Thoracic aorta (tissue), 2 donors: ENCODE data around the gene FIS1. TPM values are rescaled to one million over a fixed set of nuclear protein-coding genes. Genes with fewer than 3 reads are reported as not detected.

ENCODE experiments used
- ATAC-seq: fragments of 150-250 bp; one replicate; pipeline ENCODE4 v1.8.0; 2017; ENCODE audit warnings: low read depth; ENCODE audit not compliant: insufficient number of reproducible peaks, low FRiP score
- DNase-seq: peaks from one replicate; pipeline ENCODE4 v3.0.0-alpha.2; 2020; ENCODE audit warnings: low spot score
- H3K27ac ChIP-seq, 2 donors: fragments of 200-600 bp; sonication (generic); 1 replicate in 1 of 2; 2 replicates in 1 of 2; pipeline ENCODE4 v1.5.1; 2016; ENCODE audit warnings: mild to moderate bottlenecking in 2 of 2, moderate library complexity in 2 of 2
- H3K27me3 ChIP-seq: fragments of 200-600 bp; sonication (generic); replicated peaks from 2 replicates; pipeline ENCODE4 v1.6.0; 2016; ENCODE audit warnings: mild to moderate bottlenecking; ENCODE audit not compliant: insufficient read depth
- H3K36me3 ChIP-seq: fragments of 200-600 bp; sonication (generic); one replicate; pipeline ENCODE4 v1.5.1; 2016
- H3K4me1 ChIP-seq, 2 donors: fragments of 200-600 bp; sonication (generic); 1 replicate in 1 of 2; 2 replicates in 1 of 2; pipeline versions ENCODE4 v1.5.1 to v1.6.0; 2016; ENCODE audit warnings: low read depth in 2 of 2, mild to moderate bottlenecking in 1 of 2; ENCODE audit not compliant: control insufficient read depth in 1 of 2
- H3K4me3 ChIP-seq: fragments of 200-600 bp; sonication (generic); 2 replicates; pipeline ENCODE4 v1.5.1; 2016; ENCODE audit warnings: mild to moderate bottlenecking
- H3K9me3 ChIP-seq: fragments of 200-600 bp; sonication (generic); 2 replicates; pipeline ENCODE4 v1.5.1; 2016
- CTCF ChIP-seq: fragments of 200-600 bp; sonication (generic); IDR thresholded peaks from one replicate; pipeline ENCODE4 v1.5.1; 2019; ENCODE audit warnings: antibody characterized with exemption
- total RNA-seq, 2 donors: library from RNA; depleted of rRNA; stranded (reverse); fragments of >200 nt; gene quantifications; one replicate each; pipeline versions ENCODE4 v1.1.0 to v1.2.3, GENCODE V29; 2016

FIS1 gene
- total RNA-seq, 2 donors from 2014 or later = 135 to 181 TPM

DNA sequence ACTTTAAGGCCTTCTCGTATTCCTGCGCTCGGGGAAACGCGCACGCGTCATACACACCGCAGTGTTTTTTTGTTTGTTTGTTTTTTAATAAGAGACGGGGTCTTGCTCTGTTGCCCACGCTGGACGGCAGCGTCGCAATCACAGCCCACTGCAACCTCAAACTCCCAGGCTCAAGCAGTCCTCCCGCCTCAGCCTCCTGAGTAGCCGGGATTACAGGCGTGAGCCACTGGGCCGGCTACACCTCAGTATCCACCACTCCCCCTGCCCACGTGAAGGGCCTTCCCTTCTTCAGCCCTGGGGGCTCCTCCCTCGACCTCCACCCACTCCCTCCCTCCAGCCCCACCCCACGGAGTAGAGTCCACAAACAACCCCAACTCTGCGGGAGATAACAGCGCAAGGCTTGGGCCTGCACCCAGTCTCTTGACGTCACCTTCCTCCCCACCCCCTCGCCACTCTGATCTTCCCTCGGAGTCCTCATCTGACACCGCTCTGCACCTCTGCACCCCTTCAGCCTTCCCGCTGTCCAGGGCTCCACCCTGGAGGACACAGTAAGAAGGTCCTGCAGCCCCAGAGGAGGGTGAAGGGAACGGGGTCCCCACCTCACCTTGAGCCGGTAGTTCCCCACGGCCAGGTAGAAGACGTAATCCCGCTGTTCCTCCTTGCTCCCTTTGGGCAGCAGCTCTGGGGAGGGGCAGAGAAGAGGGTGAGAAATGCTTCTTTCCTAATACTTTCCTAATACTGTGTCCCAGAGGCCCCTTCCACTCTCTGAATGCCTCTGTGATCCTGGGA lies 4.5 kb downstream of the FIS1 start:
- H3K27ac ChIP-seq = no peak overlapping the region
- ATAC-seq = no peak
- H3K27me3 ChIP-seq = no peaks in the 10 kb centered on the region

GRCh38 chr7:101239951-101240220 lies 5.0 kb downstream of the FIS1 start:
- Histone ChIP-seq H3K4me1 (peaks cover 10 to 24% of the 10 kb centered on the region in 2 donors), H3K27ac (no peak overlapping the region), H3K27me3 (no peaks in the 10 kb centered on the region), H3K9me3 (no peaks in the 10 kb centered on the region), H3K36me3 (peaks cover 25% of the 10 kb centered on the region), H3K4me3 (no peak overlapping the region)
- no peak for TF ChIP-seq CTCF
- ATAC-seq = no peak
- no peak for DNase-seq

More for the DNA sequence above, 4.5 kb downstream of the FIS1 start:
- TF ChIP-seq CTCF = no peak
- DNase-seq = no peak
- H3K4me1 ChIP-seq = peaks cover 12 to 28% of the 10 kb centered on the region in 2 donors
- no peaks in the 10 kb centered on the region for H3K9me3 ChIP-seq
- H3K4me3 ChIP-seq = no peak overlapping the region
- peaks cover 25% of the 10 kb centered on the region for H3K36me3 ChIP-seq

DNA sequence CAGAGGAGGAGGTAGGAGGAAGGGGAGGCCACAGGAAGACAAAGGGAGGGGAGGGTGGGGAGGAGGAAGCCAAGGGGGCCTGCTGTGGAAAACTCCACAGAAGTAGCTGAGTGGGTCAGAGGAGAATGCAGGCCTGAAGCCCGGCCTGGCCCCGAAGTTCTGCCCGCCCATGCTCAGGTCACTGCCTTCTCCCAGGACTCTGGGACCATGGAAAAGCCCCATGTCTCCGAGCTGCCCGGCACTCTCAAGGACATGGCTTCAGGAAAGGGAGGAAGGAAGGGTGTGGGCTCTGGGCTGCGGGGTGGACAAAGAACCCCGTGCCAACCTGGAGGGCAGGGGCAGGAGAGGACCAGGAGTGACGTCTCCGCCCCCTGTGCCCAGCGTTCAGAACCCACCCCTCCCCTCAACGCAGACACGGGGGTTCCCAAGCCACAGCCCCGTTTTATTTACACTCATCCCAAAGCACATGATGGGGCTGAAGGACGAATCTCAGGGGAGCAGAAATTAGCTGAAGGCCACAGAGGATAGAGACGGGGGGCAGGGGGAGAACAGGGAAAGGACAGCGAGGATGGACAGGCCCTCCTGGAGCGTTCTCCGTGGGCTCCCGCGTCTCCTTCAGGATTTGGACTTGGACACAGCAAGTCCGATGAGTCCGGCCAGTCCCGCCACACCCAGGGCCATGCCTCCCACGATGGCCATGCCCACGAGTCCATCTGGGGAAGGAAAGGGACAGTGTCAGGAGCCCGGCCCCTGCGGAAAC lies 5.5 kb downstream of the FIS1 start:
- TF ChIP-seq CTCF = no peak
- Histone ChIP-seq H3K27me3 (no peaks in the 10 kb centered on the region), H3K27ac (no peak overlapping the region), H3K9me3 (no peaks in the 10 kb centered on the region), H3K36me3 (peaks cover 25% of the 10 kb centered on the region), H3K4me3 (no peak overlapping the region), H3K4me1 (peaks cover 10 to 24% of the 10 kb centered on the region in 2 donors)
- DNase-seq (no peak), ATAC-seq (no peak)

DNA sequence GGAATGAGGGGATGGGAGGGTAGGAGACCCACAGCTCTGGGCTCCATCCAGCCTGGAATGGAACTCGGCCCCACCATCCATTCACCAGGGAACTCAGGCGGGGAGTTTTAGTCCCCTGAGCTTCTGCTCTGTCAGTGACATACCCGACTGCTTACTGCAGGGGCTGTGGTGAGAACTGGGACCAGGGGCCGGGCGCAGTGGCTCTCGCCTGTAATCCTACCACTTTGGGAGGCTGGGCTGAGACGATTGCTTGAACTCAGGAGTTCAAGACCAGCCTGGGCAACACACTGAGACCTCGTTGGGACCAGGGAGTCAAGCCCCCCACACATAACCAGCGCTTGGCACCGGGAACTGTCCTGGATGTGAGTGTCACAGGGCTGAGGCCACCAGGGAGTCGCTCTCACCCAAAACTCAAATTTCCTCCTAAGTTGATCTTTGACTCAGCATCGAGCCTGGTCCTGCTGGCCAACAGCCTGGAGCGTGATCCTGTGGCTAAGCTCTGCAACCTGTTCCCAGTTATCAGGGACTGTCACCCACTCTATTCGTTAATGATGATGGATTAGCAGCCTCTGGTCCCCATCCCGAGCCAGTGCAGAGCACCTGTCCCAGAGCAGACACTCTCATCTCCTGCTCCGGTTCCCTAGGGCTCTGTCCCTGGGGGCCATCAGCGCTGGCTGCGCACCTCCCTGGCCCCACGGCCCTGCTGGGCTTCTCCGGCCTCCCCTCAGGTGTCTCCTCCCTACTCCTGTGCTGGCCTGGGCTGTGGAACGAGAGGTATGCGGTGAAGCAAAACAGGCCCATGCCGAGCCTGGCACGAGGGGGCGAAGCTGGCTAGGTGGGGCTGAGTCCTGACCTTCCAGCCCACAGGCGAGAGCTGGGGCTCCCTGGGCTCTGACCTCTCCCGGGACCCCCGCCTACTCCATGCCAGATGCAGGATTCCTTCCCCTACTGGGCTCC lies 6.4 kb downstream of the FIS1 start:
- H3K36me3 ChIP-seq = peaks cover 25% of the 10 kb centered on the region
- no peak for TF ChIP-seq CTCF
- no peaks in the 10 kb centered on the region for H3K27me3 ChIP-seq
- peak overlapping the region in 1 of 2 donors; percentile 48 for H3K27ac ChIP-seq
- no peak for ATAC-seq
- H3K4me3 ChIP-seq = no peak overlapping the region
- no peaks in the 10 kb centered on the region for H3K9me3 ChIP-seq
- peaks cover 6 to 18% of the 10 kb centered on the region in 2 donors for H3K4me1 ChIP-seq
- no peak for DNase-seq
